ENCODE measurements around the gene TSPAN15.

Gene TSPAN15

GRCh38 chr10:69465457-69466157 is 14.3 kb downstream of the TSPAN15 start:
- peaks cover 10% of the 10 kb centered on the region for H3K4me1 ChIP-seq (ENCODE audit: control insufficient read depth, low read length)
- no peaks in the 10 kb centered on the region for H3K79me2 ChIP-seq (ENCODE audit: control insufficient read depth, low read length)
- no peak overlapping the region for H3K27ac ChIP-seq (ENCODE audit: low read depth, low read length)

GRCh38 chr10:69466158-69466490 is 14.9 kb downstream of the TSPAN15 start:
- H4K20me1 ChIP-seq (ENCODE audit: control insufficient read depth, insufficient read depth, low read depth, low read length) = no peaks in the 10 kb centered on the region
- no peaks in the 10 kb centered on the region for H3F3A ChIP-seq (ENCODE audit: control insufficient read depth, insufficient read depth)
- H3K4me1 ChIP-seq (ENCODE audit: control insufficient read depth, low read length) = peaks cover 6% of the 10 kb centered on the region
- no peaks in the 10 kb centered on the region for H3K9me2 ChIP-seq (replicated peaks; ENCODE audit: control insufficient read depth, low read length)
- no peaks in the 10 kb centered on the region for H3K36me3 ChIP-seq (ENCODE audit: control insufficient read depth, low read length)
- no peak overlapping the region for H3K27ac ChIP-seq (ENCODE audit: low read depth, low read length)
- H3K27me3 ChIP-seq (ENCODE audit: control insufficient read depth, low read length) = peaks cover 11% of the 10 kb centered on the region
- H3K9me3 ChIP-seq (ENCODE audit: control insufficient read depth, insufficient read depth, low read length) = no peaks in the 10 kb centered on the region
- no peak overlapping the region for H3K4me2 ChIP-seq (ENCODE audit: low read length)
- no peak overlapping the region for H3K4me3 ChIP-seq (ENCODE audit: low read length)
- no peak for TF ChIP-seq CTCF (IDR thresholded peaks at IDR 0.05; ENCODE audit: low read depth, low read length, poor library complexity, severe bottlenecking)
- no peak for TF ChIP-seq EZH2phosphoT487 (IDR thresholded peaks at IDR 0.05; ENCODE audit: borderline replicate concordance, low read length)
- no peaks in the 10 kb centered on the region for H3K79me2 ChIP-seq (ENCODE audit: control insufficient read depth, low read length)

More at GRCh38 chr10:69465457-69466157, 14.3 kb downstream of the TSPAN15 start:
- Histone ChIP-seq H3K4me3 (ENCODE audit: low read length) (no peak overlapping the region), H3K9me3 (ENCODE audit: control insufficient read depth, insufficient read depth, low read length) (no peaks in the 10 kb centered on the region), H3K4me2 (ENCODE audit: low read length) (no peak overlapping the region), H3K36me3 (ENCODE audit: control insufficient read depth, low read length) (no peaks in the 10 kb centered on the region), H3K9me2 (replicated peaks; ENCODE audit: control insufficient read depth, low read length) (no peaks in the 10 kb centered on the region), H3F3A (ENCODE audit: control insufficient read depth, insufficient read depth) (no peaks in the 10 kb centered on the region), H4K20me1 (ENCODE audit: control insufficient read depth, insufficient read depth, low read depth, low read length) (no peaks in the 10 kb centered on the region), H3K27me3 (ENCODE audit: control insufficient read depth, low read length) (peaks cover 9% of the 10 kb centered on the region)
- TF ChIP-seq CTCF (IDR thresholded peaks at IDR 0.05; ENCODE audit: low read depth, low read length, poor library complexity, severe bottlenecking) (no peak), EZH2phosphoT487 (IDR thresholded peaks at IDR 0.05; ENCODE audit: borderline replicate concordance, low read length) (no peak)

- Histone ChIP-seq H3K79me2 (ENCODE audit: control insufficient read depth, low read length) (no peaks in the 10 kb centered on the region), H3K4me2 (ENCODE audit: low read length) (no peak overlapping the region), H3K9me3 (ENCODE audit: control insufficient read depth, insufficient read depth, low read length) (no peaks in the 10 kb centered on the region), H3K9me2 (replicated peaks; ENCODE audit: control insufficient read depth, low read length) (no peaks in the 10 kb centered on the region), H3K27ac (ENCODE audit: low read depth, low read length) (no peak overlapping the region), H3K27me3 (ENCODE audit: control insufficient read depth, low read length) (peaks cover 15% of the 10 kb centered on the region), H4K20me1 (ENCODE audit: control insufficient read depth, insufficient read depth, low read depth, low read length) (no peaks in the 10 kb centered on the region), H3K4me1 (ENCODE audit: control insufficient read depth, low read length) (peaks cover under 1% of the 10 kb centered on the region; the same call in 1 of the 2 replicates), H3F3A (ENCODE audit: control insufficient read depth, insufficient read depth) (no peaks in the 10 kb centered on the region), H3K4me3 (ENCODE audit: low read length) (no peak overlapping the region), H3K36me3 (ENCODE audit: control insufficient read depth, low read length) (no peaks in the 10 kb centered on the region)
- no peak for TF ChIP-seq CTCF (IDR thresholded peaks at IDR 0.05; ENCODE audit: low read depth, low read length, poor library complexity, severe bottlenecking)
- TF ChIP-seq EZH2phosphoT487 (IDR thresholded peaks at IDR 0.05; ENCODE audit: borderline replicate concordance, low read length) = no peak
Measured at GRCh38 chr10:69466689-69467088, 15.4 kb downstream of the TSPAN15 start.

Data from DOHH2 (cell line).